DMS79 (cell line): ENCODE measurements around the gene FAT1.

Experiments
- DNase-seq: peaks from one replicate; lab custom pipeline; 2025; lab: John Stamatoyannopoulos, UW

Gene FAT1

DNA sequence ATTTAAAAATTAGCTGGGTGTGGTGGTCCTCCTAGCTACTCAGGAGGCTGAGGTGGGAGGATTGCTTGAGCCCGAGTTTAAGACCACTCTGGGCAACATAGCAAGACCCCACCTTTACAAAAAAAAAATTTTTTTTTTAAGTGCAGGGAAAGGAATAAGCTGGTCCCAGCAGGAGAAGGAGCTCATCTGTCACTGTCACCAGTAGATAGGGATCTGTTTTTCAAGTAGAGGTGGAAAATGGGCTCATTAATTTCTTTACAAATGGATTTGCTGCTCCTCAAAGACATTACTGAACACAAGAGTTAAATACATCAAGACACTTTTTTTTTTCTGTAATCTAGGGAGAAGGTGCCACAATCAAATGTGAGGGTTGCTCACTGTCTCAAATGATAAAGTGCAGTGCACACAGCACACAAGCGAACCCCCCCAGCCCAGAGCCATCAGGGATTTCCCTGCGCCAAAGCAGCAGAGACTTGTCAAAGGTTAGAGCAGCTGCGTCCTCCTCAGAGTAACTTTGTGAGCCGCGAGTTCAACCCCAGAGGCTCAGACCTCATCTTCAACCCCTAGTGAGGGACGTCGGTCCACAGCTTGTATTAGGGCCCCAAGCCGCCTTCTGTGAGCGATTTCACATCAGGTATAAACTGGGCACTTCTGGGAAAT is 154.0 kb downstream of the FAT1 start:
- DNase-seq = no peak

DNA sequence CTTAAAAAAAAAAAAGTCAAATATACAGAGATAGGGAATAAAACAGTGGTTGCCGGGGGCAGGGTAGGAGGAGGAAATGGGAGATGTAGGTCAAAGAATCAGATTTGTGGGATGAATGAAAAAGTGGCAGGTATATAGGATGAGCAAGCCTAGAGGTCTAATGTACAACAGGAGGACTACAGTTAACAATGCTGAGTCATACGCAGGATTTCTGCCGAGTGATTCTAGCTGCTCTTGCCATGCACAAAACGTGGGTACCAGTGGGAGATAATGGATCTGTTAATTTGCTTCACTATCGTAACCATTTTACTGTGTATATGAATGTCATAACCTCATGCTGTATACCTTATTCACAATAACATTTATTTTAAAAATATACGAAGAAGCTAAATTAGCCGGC is 157.6 kb downstream of the FAT1 start:
- no peak for DNase-seq

DNA sequence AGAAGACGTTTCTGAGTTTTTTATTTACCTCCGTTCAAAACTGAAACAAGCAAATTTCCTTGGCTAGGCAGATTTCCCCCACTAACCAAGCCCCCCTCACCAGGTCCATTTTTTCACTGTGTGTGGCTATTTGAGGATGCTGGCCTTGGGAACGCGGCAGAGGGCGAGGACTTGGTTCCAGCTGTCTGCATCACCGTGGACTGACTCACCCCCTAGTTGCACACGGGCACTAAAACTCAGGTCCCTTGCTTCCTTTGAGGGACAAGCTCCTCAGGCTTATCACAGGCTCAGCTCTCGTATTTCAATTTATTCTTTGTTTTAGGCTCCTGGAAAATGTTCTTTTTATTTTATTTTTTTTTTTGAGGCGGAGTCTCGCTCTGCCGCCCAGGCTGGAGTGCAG is 159.9 kb downstream of the FAT1 start:
- DNase-seq = no peak

DNA sequence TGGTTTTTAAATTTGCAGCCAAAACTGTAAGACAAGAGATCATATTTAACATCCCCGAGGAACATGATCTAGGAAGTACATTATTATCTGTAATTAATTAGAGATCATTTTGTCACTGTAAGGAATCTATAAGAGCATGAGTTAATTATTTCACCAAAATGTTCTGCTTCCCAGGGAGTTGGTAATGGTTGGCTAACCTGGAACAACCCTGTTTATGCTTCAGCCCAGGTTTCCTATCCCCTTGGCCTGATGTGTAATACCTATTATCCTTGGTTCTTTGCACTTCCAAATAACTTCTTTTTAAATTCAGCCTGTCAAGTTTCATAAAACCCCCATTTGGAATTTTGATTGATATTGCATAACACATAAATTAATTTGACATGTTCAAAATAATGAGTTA is 161.9 kb downstream of the FAT1 start:
- no peak for DNase-seq

DNA sequence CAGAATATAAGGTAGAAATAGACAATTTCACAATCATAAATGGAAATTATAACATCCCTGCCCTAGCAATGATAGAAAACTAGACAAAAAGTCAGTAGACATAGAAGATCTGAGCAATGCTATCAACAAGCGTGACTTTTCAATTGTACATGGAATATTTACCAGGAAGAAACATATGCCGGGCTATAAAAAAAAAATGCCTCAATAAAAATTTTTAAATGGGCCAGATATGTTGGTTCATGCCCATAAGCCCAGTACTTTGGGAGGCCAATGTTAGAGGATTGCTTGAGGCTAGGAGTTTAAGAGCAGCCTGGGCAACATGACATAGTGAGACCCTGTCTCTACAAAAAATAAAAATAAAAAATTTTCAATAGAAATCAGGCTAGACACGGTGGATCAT is 163.0 kb downstream of the FAT1 start:
- DNase-seq = no peak

DNA sequence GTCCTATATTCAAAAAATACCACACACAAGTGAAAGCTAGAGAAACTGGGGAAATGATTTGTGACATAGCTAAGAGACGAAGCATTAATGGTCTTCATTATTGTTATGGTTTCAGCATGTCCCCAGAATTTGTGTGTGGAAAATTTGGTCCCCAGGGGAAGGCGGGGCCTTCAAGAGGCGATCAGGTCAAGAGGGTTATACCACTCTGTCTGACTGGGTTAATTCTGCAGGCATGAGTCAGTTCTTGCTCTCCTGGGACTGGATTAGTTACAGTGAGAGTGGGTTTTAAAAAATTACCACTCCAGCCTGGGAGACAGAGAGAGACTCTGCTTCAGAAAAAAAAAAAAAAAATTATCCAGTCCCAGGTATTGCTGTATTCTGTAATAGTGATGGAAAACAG is 166.2 kb downstream of the FAT1 start:
- DNase-seq = no peak

DNA sequence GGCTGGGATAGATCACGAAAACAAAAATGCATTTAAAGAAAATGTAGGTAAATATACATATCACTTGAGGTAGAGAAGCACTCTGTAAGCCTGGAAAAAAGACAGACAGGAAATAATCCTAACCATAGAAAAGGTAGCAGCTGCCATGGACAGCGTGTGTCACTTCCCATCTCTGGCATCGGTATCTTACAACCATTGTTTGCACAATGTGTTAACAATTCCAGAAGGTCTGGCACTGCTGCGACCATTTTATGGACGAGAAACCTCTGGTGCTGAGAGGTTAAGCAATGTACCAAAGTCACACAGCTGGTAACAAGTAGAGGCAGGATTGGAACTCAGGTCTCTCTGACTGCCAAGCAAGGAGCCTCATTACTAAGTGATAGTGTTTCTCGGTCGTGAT is 166.6 kb downstream of the FAT1 start:
- DNase-seq = no peak

DNA sequence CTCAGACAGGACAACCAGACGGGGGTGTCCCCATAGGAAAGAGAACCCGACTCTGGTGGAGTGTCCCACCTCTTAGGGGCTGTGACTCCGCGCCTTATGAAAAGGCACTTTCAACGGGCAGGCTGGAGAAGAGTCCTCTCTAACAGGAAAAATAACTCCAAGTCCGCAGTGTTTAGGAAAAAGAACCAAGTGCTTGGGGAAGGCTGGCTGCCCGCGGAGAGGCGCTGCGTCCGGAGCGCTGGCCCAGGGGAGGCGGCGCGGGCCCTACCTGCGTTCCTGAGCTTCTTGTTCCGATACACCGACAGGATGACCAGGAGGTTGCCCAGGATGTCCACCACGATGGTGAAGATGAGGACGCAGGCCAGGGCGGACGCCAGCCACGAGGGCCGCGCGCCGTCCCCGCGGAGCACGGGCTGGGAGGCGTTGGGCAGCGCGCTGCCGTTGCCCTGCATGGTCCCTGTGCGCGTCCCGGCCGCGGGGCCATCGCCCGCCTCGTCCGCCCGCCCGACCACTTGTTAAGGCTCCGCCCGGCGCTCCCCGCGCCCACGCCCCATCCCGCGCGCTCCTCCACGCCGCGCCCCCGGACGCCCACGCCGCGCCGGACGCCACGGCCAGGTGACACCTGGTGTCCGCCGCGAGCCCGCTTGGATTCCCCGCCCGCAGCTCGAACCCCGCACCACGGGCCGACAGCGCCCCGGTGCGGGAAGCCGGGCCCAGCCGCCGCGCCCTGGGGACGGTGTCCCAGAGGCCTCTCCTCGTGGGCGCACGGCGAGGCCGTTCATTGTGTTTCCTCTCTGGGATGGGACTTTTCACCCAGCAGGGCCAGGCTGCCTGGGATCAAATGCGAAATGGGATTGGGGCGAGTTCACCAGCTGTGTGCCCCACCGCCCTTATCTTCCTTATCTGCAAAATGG is 168.5 kb downstream of the FAT1 start, which contains the start of gene MTNR1A:
Gene MTNR1A (minus strand): TSS at position 654 of the 914 bp plus-strand sequence. CDS start 202 bp downstream, at position 452.
- DNase-seq = no peak

DNA sequence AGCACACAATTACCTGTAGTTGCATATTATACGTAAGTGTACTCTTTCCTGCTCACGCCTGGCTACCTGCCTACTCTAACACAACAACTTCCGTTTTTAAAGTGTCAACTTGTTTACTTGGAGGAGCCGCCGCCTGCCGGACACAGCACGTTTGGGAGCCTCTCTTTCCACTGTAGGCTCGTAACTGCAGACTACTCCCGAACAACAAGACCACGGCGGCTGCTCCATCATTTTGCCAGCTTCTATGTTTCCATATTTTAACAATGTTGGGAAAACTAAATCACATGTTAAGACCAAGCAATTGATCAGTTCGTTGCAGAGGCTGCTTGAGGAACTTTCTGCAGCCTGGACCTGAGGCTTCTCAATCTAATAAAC is 169.1 kb downstream of the FAT1 start:
- no peak for DNase-seq

DNA sequence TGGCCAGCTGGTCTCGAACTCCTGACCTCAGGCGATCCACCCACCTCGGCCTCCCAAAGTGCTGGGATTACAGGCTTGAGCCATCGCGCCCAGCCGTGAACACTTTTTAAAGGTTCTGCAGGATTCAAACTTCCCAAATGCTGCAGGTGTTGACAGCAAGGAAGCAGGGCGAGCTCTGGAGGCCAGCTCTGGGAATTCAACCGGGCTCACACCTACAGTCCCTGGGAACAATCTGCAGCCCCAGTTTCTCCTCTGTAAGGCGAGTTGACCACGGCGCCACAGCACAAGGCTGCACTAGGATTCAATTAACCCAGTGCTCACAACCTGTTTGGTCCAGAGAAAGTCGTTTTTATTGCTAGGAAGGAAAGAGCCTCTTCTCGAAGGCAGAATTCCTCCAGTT is 169.9 kb downstream of the FAT1 start:
- DNase-seq = no peak

DNA sequence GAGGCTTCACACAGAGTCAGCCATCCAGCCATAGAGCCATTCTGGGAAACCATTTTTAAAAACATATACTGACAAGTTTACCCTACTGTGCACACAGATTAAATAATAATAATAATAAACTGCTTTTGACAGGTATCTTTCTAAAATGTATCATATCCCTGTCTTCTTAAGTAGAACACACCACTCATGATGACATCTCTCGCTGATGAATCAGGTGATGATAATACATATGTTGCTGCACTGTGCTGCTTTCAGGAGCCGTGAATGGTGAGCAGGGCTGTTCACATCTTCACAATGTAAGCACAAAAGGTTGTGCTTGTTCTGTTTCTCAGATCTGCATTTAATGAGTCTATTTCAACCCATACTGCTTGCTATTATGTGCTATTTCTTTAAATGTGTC is 171.8 kb downstream of the FAT1 start:
- no peak for DNase-seq

DNA sequence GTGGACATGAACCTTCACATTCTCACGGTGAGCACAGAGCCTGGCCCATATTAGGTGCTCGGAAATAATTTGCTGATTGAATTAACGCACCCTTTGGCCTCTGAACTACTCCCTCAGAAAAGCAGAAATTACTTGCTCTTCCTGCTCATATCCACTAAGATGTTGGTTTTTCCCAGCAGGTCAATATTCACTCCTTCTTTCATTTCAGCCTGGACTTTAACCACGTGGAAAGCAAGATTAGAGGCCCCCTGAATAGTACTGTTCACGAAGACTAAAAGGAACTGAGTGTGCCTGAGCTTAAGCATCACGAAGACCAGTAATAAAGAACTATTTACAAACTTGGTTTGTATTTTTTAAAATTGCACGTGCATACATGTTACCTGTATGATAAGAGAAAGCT is 178.2 kb downstream of the FAT1 start:
- no peak for DNase-seq

DNA sequence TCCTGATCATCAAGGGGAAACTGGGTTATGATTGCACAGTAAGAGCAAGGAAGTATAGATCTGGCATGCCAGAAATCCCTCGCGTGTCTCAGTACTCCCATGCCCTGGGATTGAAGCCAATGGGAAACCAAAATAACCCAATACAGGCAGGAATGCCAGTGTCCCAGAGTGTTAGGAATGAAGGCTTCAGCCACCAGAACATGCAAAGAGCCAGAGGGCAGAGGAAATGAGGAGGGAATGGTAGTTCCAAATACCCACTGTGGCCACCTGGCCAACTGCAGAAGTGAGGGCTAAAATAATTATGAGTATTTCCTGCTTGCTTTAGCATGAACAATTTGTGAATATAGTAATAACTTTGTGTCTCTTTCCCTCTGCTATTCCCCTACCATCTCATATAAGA is 180.4 kb downstream of the FAT1 start:
- DNase-seq = no peak

DNA sequence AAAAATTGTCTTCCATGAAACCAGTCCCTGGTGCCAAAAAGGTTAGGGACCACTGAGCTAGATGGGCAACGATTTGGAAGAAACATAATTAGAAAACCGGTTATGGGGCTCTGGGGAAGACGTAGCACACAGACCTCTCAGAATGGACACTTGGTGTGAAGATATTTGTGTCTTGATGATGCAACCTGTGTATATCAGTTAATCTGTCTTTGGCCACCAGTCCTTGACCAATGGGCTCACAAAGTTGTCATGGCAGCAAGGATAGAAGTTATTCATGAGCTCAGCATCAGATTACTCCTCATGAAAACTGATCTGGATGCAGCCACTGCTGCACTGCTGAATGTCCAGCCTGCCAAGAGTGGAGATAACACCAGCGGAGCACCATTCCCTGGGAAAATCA is 181.9 kb downstream of the FAT1 start:
- DNase-seq = no peak

DNA sequence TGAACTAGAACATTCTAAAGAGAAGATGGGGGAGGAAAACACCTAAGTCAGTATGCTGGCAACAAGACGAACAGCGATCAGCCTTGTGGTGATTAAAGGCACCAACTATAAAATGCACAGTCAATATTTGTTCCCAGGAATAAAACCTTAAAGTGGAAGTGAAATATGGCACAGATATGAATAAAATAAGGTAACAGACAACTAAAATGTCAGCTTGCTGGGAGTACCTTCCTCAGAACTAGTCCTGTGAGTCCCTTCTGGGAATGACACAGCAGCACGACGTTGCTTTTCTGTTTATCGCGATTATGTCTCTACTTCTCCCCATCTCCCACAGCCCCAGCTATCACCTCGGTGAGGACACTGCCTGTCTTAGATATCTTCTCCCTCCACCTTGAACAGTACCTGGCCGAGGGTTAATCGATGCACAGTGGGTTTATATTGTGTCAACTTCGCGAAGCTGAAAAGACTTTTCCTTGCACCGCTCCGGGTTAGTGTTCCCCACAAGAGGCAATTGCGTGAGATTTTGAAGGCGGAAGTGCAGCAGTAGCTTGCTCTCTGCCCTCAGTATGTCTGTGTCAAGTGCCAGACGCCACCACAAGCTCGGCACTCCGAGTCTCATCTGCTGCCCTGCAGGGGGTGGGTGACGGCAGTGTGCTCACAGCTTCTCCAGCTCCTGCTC is 185.7 kb downstream of the FAT1 start:
- DNase-seq = no peak
